T47D (cell line): ENCODE measurements around the gene TMEM147.

Experiments
- DNase-seq, 2 experiments: peaks; one replicate each; pipeline versions ENCODE4 v3.0.0 to v3.0.0-alpha.2; 2011 to 2012; ENCODE audit warnings: low read depth in 1 of 2, low spot score in 1 of 2
- JUND ChIP-seq: IDR thresholded peaks from 2 replicates; pipeline ENCODE4 v1.6.1; 2012; ENCODE audit warnings: low read depth
- in situ Hi-C: cut with HindIII; loops from 2 replicates; pipeline ENCODE4 v1.10.0; 2016; ENCODE audit warnings: low sequenced_read_pairs, low pct_unique_long_range_greater_than_20kb

The TMEM147 gene

DNA sequence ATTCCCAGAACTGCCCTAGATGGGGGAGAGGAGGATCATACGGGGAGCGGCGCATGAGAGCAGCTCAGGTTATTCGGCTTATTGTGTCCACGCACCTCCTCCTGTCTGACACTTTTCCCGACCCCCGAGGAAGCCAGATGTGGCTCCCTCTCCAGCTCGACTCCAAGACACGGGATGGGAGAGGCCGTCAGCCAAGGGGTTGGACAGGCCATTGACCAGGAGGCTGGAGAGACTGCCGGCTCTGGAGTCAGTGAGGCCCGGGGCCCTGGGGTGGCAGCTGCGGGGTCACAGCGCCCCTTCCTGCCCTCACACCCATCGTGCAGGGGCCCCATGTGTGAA, 34.8 kb upstream of the TMEM147 start:
- in situ Hi-C loops: no loop called here
- DNase-seq: no peak
- no peak for TF ChIP-seq JUND

DNA sequence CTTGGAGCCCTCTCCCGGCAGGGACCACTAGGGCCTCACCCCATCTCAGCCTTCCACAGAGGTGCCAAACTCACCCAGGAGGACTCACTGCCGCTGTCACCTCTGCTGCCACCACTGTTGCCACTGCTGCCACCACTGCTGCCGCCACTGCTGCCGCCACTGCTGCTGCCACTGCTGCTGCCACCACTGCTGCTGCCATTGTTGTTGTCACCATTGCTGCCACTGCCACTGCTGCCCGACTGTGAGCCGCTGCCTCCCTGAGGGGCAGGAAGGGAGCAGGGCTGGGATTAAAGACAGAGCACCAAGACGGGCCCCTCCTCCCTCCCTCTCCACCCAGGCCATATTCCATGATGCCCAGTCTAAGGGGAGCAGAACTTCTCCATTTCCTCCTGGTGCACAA, 34.1 kb upstream of the TMEM147 start:
- in situ Hi-C loops: no loop called here
- no peak for DNase-seq
- TF ChIP-seq JUND: no peak

DNA sequence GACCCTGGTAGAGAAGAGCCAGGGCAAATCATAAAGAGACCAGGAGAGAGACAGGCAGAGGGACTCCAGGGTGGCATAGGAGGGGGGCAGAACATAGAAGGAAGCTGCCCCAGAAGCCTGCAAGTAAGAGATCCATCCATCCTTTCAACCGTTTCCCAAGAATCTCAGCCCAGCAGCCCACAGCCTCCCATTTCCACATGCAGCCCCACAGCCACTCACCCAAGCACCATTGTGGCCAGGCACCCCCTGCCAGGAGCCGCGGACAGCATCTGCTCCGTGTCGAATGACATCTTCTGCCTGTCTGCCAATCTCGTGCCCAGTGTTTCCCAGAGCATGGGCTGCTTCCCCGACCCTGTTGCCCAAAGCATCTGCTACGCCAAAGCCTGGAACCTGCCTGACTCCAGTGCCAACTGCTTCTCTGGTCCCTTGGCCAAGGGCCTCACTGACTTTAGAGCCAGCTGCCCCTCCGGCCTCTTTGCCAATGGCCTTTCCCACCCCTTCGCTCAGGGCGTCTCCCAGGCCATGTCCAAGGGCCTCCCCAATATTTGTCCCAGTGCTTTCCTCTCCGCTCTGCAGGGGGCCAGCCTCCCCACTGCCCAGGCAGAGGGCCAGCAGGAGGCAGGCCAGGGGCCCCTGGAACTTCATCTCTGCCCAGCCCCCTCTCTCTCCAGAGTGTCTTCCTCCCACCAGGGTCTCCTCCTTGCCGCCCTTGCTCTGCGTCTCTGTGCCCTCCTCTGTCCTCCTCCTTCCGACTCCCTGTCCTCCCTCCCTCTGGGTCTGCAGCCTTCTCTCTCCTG, 32.4 kb upstream of the TMEM147 start:
- DNase-seq: no peak
- in situ Hi-C loops: no loop called here
- TF ChIP-seq JUND: no peak

DNA sequence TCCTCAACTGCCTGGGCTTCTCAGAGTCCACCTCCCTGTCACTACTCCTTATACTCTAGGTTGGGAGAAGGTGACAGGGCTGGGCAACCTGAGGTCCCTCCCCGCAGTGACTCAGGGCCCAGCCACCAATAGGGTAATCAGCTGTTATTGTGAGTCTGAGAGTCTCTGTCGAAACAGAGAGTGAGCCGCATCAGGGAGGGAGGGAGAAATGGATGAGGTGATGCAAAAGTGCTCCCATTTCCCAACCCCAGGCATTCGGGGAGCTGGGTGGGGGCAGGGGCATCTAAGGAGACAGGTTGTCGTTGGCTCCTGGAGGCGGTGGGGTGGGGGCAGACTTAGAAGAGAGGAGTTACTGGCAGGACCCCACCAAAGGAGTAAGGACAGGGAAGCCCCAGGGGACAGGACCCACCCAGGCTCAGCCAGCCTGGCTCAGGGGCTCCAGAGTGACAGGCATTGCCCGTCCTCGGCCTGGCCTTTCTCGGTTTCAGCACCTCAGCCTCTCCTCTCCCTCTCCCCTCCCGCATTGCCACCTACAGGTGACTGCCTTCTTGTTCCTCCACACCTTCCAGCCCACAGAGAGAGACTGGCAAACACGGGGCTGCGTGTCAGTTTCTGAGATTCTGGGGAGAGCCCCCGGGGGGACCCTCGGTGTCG, 31.7 kb upstream of the TMEM147 start, which contains the start of gene DMKN:
DMKN (minus strand) TSS at position 22 of the 654 bp plus-strand sequence. CDS start 174 bp downstream, outside the sequence.
- peak; percentile 61 to 71 for DNase-seq
- in situ Hi-C loops: no loop called here
- TF ChIP-seq JUND: no peak

DNA sequence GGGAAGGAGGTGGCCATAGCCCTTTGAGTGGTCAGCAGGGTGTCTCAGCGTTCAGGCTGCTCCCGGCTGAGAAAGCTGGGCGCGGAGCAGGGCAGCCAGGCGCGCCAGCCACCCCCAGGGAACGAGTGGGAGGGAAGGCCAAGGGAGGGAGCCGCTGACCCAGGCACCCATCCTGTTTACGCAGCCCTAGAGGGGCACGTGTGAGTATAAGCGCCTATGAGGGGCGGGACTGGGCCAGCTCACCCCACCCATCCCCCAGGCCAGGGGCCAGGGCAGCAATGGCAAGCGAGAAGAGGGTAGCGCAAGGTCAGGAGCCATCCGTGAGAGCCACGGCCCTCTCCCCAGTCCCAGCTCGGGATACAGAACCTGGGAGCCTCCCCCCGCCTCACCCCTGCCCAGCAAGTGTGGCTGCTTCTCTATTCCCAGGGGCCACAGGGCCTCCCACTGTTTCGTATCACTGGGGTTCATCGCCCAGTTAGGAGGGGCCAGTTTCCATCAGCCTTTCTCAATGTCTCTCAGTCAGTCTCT, 31.1 kb upstream of the TMEM147 start:
- in situ Hi-C loops: no loop called here
- no peak for TF ChIP-seq JUND
- no peak for DNase-seq

DNA sequence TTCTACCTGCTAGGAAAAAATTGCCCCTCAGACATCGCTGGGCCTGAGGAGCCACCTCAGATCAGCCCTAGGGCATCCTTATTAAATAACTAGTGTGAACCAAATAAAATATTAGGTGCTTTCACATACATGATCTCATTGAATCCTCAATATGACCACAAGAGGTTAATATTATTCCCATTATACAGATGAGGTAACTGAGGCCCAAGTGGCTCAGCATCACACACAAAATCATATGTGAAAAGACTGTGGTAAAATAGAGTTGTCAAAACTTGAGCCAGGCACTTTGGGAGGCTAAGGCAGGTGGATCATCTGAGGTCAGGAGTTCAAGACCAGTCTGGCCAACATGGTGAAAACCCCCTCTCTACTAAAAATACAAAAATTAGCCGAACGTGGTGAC, 29.1 kb upstream of the TMEM147 start:
- in situ Hi-C loops: no loop called here
- TF ChIP-seq JUND: no peak

DNA sequence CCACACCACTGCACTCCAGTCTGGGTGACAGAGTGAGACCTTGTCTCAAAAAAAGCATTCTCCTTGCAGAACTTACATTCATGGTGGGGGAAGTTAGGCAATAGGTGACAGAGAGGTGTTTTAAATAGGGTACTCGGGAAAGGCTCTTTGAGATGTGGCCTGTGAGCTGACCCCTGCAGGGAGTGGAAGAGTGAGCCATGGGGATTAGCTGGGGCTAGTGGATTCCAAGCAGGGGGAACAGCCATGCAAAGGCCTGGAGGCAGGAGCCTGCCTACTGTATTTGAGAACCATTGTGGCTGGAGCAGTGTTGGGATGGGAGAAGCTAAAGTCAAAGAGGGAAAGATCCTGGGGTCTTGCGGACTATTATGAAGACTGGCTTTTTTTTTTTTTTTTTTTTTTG, 28.1 kb upstream of the TMEM147 start:
- DNase-seq: no peak
- TF ChIP-seq JUND: no peak
- in situ Hi-C loops: no loop called here

More for the DNA sequence above, 29.1 kb upstream of the TMEM147 start:
- DNase-seq: no peak

DNA sequence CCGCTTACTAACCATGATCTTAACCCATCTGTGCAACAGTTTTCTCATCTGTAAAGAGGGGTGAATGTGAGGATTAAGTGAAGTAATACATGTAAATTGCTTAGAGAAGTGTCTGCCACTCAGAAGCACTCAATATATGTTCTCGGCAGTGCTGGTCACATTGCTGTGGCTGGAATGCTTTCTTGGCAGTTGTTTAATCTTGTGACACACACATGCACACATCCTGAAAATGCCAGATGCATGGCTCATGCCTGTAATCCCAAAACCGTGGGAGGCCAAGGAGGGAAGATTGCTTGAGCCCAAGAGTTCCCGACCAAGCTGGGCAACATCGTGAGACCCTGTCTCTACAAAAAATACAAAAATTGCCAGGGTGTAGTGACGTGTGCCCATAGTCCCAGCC, 27.1 kb upstream of the TMEM147 start:
- DNase-seq: peak in 1 of 2 experiments; percentile 26
- no peak for TF ChIP-seq JUND
- in situ Hi-C loops: no loop called here

DNA sequence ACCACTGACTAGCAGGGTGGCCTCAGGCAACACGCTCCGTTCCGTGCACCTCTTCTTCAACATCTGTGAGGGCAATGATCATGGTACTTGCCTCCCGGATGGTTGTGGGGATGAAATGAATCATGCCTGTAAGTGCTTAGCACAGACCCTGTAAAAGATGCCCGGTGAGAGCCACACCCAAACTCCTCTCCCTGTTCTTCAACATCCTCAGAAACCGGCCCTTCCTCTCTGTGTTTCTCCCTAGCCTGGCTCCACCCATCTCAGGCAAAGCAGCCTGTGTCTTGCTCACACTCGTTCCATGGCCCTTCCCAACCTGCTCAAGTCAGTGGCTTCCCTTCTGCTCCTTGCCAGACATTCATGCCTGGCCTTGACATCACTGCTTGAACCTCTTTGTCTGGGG, 26.1 kb upstream of the TMEM147 start:
- DNase-seq: peak in 1 of 2 experiments; percentile 36
- in situ Hi-C loops: no loop called here

DNA sequence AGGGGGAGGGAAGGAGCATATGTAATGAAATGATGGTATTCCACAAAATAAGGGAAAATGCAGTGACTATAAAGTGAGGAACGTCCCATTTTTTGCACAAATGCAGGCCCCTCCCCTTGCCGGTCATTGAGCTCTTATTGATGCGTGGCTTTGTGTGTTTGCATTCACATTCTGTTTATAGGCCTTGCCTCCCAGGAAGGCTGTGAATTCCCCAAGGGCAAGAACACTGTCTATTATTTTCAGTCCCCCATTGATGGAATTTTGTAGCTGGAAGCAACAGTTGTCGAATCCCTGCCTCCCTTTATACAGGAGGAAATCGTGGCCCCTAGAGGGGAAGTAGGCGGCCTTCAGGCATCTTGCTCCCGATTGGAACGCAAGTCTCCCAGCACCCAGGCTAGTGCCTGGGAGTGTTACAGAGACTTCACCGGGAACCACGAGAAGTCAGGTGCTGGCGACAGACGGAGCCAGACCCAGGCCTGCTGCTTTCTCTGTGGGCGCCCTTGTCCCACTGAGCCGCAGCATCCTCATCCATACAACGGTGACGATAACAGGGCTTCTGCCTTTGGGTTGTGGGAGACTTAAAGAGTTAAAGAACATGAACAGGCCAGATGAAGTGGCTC, 24.2 kb upstream of the TMEM147 start:
- no peak for TF ChIP-seq JUND
- in situ Hi-C loops: no loop called here
- DNase-seq: no peak

More for the DNA sequence above, 26.1 kb upstream of the TMEM147 start:
- no peak for TF ChIP-seq JUND

DNA sequence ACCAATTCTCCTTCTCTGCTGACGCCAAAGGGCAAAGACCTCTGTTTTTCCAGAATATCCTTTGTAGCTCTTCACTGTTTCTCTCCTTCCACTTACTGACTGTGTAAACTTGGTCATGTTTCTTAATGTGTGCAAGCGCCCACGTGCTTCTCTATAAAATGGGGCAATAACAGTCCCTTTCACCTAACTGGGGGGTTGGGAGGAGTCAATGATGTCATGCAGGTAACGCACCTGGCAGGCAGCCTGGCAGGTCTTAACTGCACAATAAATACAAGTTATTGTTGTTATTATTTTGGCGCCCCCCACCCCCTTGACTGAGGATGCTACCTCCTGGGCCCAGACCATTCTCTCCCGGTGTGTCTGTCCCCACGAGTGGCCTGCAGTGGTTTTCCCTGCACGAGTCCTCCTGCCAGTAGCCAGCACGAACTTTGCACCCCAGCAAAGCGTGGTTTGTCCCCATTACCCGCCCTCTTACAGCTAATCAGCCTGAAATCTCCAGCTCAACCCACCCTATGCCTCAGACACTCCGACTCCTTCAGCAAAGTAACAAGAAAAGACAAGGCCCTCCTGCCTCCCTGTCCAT, 22.6 kb upstream of the TMEM147 start:
- TF ChIP-seq JUND: no peak
- no peak for DNase-seq
- in situ Hi-C loops: no loop called here

DNA sequence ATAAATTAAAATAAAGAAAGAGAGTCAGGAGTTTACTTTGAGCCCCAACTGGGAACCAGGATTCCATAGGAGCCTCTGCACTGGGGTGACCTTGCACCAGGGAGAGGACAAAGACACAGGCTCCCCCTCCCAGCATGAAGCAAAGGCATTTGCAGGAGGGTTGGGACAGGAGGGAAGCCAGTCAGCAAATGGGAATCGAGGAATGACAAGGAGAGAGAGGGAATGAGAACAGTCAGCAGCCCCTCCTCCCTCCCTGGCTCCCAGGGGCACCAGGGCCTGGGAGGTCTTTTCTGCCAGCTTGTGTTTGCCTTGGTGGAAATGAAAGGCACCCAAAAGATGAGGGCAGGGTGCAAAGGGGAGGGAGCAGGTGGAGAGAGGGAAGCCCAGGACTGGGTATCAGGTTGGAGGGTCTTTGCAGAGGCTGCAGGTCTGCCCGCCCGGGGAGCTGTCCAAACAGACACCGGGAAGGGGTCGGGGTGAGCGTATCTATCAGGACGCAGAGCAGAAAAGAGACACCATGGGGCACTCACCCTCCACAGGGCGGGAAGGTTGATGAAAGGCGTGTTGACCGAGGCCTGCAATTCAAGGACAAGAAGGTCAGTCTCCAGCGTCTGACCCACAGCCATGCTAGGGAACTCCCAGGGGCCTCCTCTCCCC, 21.1 kb upstream of the TMEM147 start:
- in situ Hi-C loops: no loop called here
- no peak for DNase-seq

More for the DNA sequence above, 21.1 kb upstream of the TMEM147 start:
- no peak for TF ChIP-seq JUND
